Neural cell (in vitro differentiated cells): ENCODE results near the gene RAD51B. TPM values are rescaled to one million over a fixed set of nuclear protein-coding genes. Genes with fewer than 3 reads are reported as not detected.

Source experiments
- H2AFZ ChIP-seq: fragments of 200-600, 300-800 bp; sonication (generic), shearing (Covaris generic); 2 replicates; pipeline ENCODE4 v1.6.0; 2014; ENCODE audit warnings: low read depth, mild to moderate bottlenecking, antibody characterized with exemption, low read length, moderate library complexity
- H3F3A ChIP-seq: fragments of 200-600 bp; shearing (Covaris generic); 2 replicates; pipeline ENCODE4 v1.6.1; 2016; ENCODE audit warnings: mild to moderate bottlenecking, moderate library complexity, mixed read lengths, antibody characterized with exemption, low read length; ENCODE audit not compliant: insufficient read depth, poor library complexity, severe bottlenecking
- H3K27ac ChIP-seq: fragments of 200-600, 300-800 bp; sonication (generic), shearing (Covaris generic); 2 replicates; pipeline ENCODE4 v1.5.1; 2014; ENCODE audit warnings: mild to moderate bottlenecking, low read length, moderate library complexity
- H3K27me3 ChIP-seq: fragments of 300-800, 200-600 bp; sonication (generic), shearing (Covaris generic); 2 replicates; pipeline ENCODE4 v1.6.0; 2014; ENCODE audit warnings: mild to moderate bottlenecking, low read depth, low read length, moderate library complexity; ENCODE audit not compliant: insufficient read depth
- H3K36me3 ChIP-seq: fragments of 300-800, 200-600 bp; sonication (generic), shearing (Covaris generic); 2 replicates; pipeline ENCODE4 v1.5.1; 2014; ENCODE audit warnings: mild to moderate bottlenecking, antibody characterized with exemption, low read length, moderate library complexity; ENCODE audit not compliant: insufficient read depth
- H3K4me2 ChIP-seq: fragments of 300-800, 200-600 bp; sonication (generic), shearing (Covaris generic); 2 replicates; pipeline ENCODE4 v1.6.0; 2014; ENCODE audit warnings: mild to moderate bottlenecking, low read length
- H3K4me3 ChIP-seq: fragments of 300-800, 200-600 bp; sonication (generic), shearing (Covaris generic); 2 replicates; pipeline ENCODE4 v1.5.1; 2014; ENCODE audit warnings: mild to moderate bottlenecking, low read length, moderate library complexity
- H3K79me2 ChIP-seq: fragments of 200-600 bp; shearing (Covaris generic); replicated peaks from 2 replicates; pipeline ENCODE4 v1.6.0; 2014; ENCODE audit warnings: mild to moderate bottlenecking, low read length, moderate library complexity; ENCODE audit not compliant: insufficient read depth
- H3K9ac ChIP-seq: fragments of 300-800, 200-600 bp; sonication (generic), shearing (Covaris generic); 2 replicates; pipeline ENCODE4 v1.6.1; 2016; ENCODE audit warnings: mild to moderate bottlenecking, low read length, mixed read lengths
- H3K9me2 ChIP-seq: fragments of 200-600 bp; shearing (Covaris generic); 2 replicates; pipeline ENCODE4 v1.6.1; 2016; ENCODE audit warnings: mild to moderate bottlenecking, low read length, mixed read lengths; ENCODE audit not compliant: insufficient read depth
- H3K9me3 ChIP-seq: fragments of 200-600, 300-800 bp; sonication (generic), shearing (Covaris generic); 2 replicates; pipeline ENCODE4 v1.6.1; 2016; ENCODE audit warnings: mild to moderate bottlenecking, mixed run types, low read length, moderate library complexity, mixed read lengths
- H4K20me1 ChIP-seq: fragments of 200-600 bp; shearing (Covaris generic); 2 replicates; pipeline ENCODE4 v1.6.1; 2016; ENCODE audit warnings: mild to moderate bottlenecking, mixed run types; ENCODE audit not compliant: insufficient read depth
- CTCF ChIP-seq: fragments of 450-650 bp; IDR thresholded peaks from 2 replicates; pipeline ENCODE4 v1.5.1; 2014; ENCODE audit warnings: antibody characterized with exemption, mild to moderate bottlenecking, moderate library complexity; ENCODE audit not compliant: poor library complexity, severe bottlenecking
- EP300 ChIP-seq: fragments of 450-650 bp; conservative IDR thresholded peaks from 2 replicates; pipeline ENCODE4 v1.6.1; 2014; ENCODE audit warnings: antibody characterized with exemption, mild to moderate bottlenecking, moderate library complexity; ENCODE audit not compliant: poor library complexity, severe bottlenecking
- EZH2 ChIP-seq: fragments of 200-600, 300-800 bp; shearing (Covaris generic), sonication (generic); IDR thresholded peaks from 2 replicates; pipeline ENCODE4 v1.6.1; 2014; ENCODE audit warnings: antibody characterized with exemption, low read length, borderline replicate concordance, mild to moderate bottlenecking; ENCODE audit not compliant: insufficient read depth, poor library complexity, severe bottlenecking
- MXI1 ChIP-seq: fragments of 450-650 bp; conservative IDR thresholded peaks from 2 replicates; pipeline ENCODE4 v1.6.1; 2014; ENCODE audit warnings: antibody characterized with exemption, mild to moderate bottlenecking; ENCODE audit not compliant: poor library complexity, severe bottlenecking
- POLR2AphosphoS5 ChIP-seq: IDR thresholded peaks from 2 replicates; pipeline ENCODE4 v1.6.1; 2012
- RAD21 ChIP-seq: fragments of 450-650 bp; conservative IDR thresholded peaks from 2 replicates; pipeline ENCODE4 v1.6.1; 2014; ENCODE audit warnings: antibody characterized with exemption, mild to moderate bottlenecking, moderate library complexity
- REST ChIP-seq: IDR thresholded peaks from 2 replicates; pipeline ENCODE4 v1.6.1; 2012; ENCODE audit warnings: borderline replicate concordance
- SMC3 ChIP-seq: fragments of 450-650 bp; conservative IDR thresholded peaks from 2 replicates; pipeline ENCODE4 v1.6.1; 2014; ENCODE audit warnings: antibody characterized with exemption, mild to moderate bottlenecking, moderate library complexity; ENCODE audit not compliant: poor library complexity
- TAF1 ChIP-seq: IDR thresholded peaks from 2 replicates; pipeline ENCODE4 v1.6.1; 2012; ENCODE audit warnings: low read depth
- polyA plus RNA-seq: library from polyadenylated mRNA; depleted of rRNA; stranded (reverse); fragments of >200 nt; gene quantifications from 2 replicates; pipeline ENCODE4 v1.2.3, GENCODE V29; 2014

The RAD51B gene
- polyA plus RNA-seq, 1 donor from 2014 or later, result 3.1 TPM

- no peaks in the 10 kb centered on the region for H3K9me2 ChIP-seq
- TF ChIP-seq CTCF (no peak), MXI1 (no peak), TAF1 (no peak), SMC3 (no peak), EZH2 (no peak), RAD21 (no peak), REST (no peak), POLR2AphosphoS5 (no peak)
Observed at GRCh38 chr14:68602507-68602906, 782.9 kb downstream of the RAD51B start.

GRCh38 chr14:68603533-68604360 is 784.2 kb downstream of the RAD51B start:
- H3K36me3 ChIP-seq, result no peaks in the 10 kb centered on the region
- H3K4me2 ChIP-seq, result no peak overlapping the region
- H3K9ac ChIP-seq, result no peak overlapping the region
- no peaks in the 10 kb centered on the region for H3K9me3 ChIP-seq
- no peaks in the 10 kb centered on the region for H4K20me1 ChIP-seq
- no peak overlapping the region for H3K27ac ChIP-seq
- H3K9me2 ChIP-seq, result no peaks in the 10 kb centered on the region
- no peak overlapping the region for H2AFZ ChIP-seq
- no peaks in the 10 kb centered on the region for H3F3A ChIP-seq
- no peak overlapping the region for H3K4me3 ChIP-seq
- H3K27me3 ChIP-seq, result no peaks in the 10 kb centered on the region
- H3K79me2 ChIP-seq, result no peaks in the 10 kb centered on the region
- TF ChIP-seq TAF1 (no peak), EP300 (no peak), POLR2AphosphoS5 (no peak)

More at GRCh38 chr14:68602507-68602906, 782.9 kb downstream of the RAD51B start:
- Histone ChIP-seq H3F3A (no peaks in the 10 kb centered on the region), H3K27me3 (no peaks in the 10 kb centered on the region), H3K36me3 (no peaks in the 10 kb centered on the region), H3K79me2 (no peaks in the 10 kb centered on the region), H4K20me1 (no peaks in the 10 kb centered on the region), H3K4me2 (no peak overlapping the region), H3K4me3 (no peak overlapping the region), H2AFZ (no peak overlapping the region), H3K27ac (no peak overlapping the region), H3K9ac (no peak overlapping the region), H3K9me3 (no peaks in the 10 kb centered on the region)
